Head of caudate nucleus (tissue), 42 donors: ENCODE results near the gene NUDT16.
"Not testable (repeated sequence)": the region's sequence is repeated elsewhere in the genome, so short reads cannot be mapped to it uniquely, and the experiment has no call there.

Source experiments
- DNase-seq, 42 donors: peaks; one replicate each; pipeline versions ENCODE4 v3.0.0 to v3.0.0-alpha.2; 2020 to 2021; ENCODE audit warnings: mixed read lengths in 7 of 42
- intact Hi-C: fragments of 100-400 bp; cut with DNase I; formaldehyde crosslinking; loops from one replicate; pipeline ENCODE4 v1.15.0; 2022

Gene NUDT16

DNA sequence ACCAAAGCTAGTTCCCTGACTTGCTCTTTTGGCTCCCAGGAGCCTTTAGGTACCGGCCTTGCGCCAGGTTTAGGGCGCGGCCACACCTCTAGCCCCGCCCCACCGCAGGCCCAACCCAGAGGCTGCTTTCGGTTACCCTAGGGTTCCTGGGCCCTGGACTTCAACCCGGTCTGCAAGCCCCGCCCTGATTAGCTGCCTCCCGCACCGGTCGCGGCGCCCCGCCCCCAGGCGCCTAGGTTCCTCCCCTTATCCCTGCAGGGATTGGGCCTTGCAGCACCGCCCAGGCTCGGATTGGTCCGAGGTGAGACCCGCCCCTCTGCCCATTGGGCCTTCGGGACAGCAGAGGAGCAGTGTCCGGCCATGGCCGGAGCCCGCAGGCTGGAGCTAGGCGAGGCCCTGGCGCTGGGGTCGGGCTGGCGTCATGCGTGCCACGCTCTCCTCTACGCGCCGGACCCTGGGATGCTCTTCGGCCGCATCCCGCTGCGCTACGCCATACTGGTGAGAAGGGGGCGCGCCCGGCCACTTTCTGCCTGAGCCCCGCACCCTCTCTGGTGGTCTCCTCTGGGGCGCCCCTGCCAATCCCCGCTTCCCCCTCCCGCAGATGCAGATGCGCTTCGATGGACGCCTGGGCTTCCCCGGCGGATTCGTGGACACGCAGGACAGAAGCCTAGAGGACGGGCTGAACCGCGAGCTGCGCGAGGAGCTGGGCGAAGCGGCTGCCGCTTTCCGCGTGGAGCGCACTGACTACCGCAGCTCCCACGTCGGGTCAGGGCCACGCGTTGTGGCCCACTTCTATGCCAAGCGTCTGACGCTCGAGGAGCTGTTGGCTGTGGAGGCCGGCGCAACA lies at the start of gene NUDT16:
TSS of gene NUDT16 (plus strand) at position 330 of the 847 bp plus-strand sequence. CDS start at position 361, 31 bp downstream.
- intact Hi-C loops: loop anchor here (5.0 kb wide), 1 partner anchor 121 kb away; the partner anchor contains the start of gene MRPL3
- DNase-seq: peak; percentile 91 to 99 (median 98)

DNA sequence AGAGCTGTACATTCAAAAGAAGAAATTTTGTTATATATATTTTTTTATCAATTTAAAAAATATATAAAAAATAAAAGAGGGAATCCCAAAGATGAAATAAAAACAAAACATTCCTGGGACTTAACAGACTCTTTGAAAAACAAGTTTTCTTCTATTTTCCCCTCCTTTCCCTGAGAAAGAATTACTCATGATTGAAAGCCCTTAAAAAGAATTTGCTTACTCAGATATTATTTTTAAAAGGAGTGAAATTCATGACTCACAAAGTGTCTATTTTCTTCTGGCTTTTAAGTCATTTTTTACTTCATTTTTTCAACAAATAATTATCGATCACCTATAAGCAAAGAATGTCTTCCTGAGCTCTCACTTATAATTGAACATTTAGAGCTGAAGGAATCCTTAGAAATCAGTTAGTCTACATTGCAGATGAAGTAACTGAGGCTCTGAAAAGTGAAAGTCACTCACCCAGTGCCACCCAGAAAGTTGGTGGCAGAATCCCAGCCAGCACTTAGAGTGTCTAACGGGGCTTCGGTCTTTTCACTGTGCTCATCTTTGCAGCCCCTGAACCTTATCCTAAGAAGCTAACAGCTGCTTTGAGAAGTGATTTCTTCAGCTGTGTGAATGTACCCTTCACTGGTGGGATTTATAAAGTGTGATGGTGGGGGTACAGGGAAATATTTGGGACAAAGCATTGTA lies 42.5 kb upstream of the NUDT16 start:
- intact Hi-C loops: no loop called here
- DNase-seq: no peak

DNA sequence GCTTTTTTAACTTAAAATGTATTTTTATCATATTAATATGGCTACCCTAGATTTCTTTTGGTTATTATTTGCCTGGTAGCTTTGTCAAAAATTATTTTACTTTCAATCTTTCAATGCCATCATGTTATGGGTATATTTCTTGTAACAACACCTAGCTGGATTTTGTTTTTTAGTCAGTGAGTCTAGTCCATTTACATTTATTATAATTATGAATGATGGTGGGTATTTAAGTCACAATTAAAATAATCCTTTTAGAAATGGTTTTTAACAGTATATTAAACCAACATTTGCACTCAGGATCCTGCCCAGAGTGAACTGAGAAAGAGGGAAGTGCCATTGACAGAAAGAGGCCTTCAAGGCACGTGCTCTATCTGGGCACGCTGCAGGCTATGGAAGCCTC lies 39.8 kb upstream of the NUDT16 start:
- DNase-seq: no peak
- intact Hi-C loops: no loop called here

DNA sequence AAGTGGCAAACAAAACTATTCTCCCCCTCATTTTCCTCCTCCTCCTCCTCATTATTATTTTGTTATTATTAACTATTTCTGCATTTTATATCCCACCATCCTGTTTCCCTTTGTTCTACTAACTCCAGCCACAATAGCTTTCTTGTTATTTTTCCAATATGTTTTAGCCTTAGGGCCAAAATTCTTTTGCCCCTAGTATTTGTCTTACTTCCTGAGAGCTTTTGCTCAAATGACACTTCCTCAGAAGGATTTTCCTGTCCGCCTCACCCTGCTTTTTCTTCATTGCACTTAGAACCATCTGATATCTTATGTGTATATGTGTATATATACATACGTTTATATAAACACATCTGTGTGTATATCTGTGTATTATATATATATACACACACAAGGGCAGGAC lies 32.7 kb upstream of the NUDT16 start:
- intact Hi-C loops: no loop called here
- DNase-seq: no peak

DNA sequence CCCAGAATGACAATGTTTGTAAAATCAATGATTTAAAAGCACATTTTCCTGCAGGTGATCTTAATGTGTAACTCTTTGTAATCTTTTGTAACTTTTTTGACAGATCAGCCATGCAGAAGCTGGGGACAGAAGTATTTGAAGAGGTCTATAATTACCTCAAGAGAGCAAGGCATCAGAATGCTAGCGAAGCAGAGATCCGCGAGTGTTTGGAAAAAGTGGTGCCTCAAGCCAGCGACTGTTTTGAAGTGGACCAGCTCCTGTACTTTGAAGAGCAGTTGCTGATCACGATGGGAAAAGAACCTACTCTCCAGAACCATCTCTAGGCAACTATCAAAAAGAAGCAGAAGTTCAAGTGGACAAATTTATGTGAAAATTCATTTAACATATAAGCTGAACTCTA lies 32.1 kb upstream of the NUDT16 start:
- intact Hi-C loops: no loop called here
- DNase-seq: no peak

DNA sequence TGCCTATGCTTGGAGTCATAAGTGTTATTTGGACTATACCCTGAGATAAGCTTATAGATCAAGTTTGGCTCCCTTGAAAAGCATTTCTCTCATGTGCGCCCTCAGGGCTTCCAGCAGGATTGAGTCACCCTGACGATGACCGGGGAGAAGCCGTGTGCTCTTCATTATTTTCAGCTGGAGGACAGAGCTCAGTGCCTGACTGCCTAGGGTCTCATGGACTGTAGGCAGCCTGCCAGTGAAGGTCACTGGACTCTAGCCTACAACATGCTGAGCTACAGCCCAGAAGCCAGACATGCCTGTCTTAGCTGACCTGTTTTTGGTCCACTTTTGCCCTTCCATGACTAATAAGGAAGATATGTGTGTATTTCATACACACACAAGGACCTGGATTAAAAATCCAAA lies 31.6 kb upstream of the NUDT16 start:
- DNase-seq: no peak
- intact Hi-C loops: no loop called here

DNA sequence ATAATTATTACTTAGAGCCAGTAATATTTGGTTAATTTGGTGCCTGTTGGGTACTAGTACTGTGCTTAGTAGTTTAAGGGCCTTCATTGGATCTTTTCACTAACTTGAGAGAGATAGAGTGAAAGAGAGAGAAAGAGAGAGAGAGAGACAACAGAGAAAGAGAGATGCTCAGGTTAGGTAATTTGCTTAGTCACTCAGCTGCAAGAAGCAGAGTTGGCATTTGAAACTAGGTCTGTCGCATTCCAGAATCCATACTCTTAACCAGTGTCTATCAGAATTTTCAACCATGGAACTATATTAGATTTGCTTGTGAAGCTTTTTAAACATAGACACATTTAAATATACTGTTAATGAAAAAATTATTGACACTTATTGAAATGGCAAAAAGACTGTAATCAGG lies 31.1 kb upstream of the NUDT16 start:
- no peak for DNase-seq
- intact Hi-C loops: no loop called here

DNA sequence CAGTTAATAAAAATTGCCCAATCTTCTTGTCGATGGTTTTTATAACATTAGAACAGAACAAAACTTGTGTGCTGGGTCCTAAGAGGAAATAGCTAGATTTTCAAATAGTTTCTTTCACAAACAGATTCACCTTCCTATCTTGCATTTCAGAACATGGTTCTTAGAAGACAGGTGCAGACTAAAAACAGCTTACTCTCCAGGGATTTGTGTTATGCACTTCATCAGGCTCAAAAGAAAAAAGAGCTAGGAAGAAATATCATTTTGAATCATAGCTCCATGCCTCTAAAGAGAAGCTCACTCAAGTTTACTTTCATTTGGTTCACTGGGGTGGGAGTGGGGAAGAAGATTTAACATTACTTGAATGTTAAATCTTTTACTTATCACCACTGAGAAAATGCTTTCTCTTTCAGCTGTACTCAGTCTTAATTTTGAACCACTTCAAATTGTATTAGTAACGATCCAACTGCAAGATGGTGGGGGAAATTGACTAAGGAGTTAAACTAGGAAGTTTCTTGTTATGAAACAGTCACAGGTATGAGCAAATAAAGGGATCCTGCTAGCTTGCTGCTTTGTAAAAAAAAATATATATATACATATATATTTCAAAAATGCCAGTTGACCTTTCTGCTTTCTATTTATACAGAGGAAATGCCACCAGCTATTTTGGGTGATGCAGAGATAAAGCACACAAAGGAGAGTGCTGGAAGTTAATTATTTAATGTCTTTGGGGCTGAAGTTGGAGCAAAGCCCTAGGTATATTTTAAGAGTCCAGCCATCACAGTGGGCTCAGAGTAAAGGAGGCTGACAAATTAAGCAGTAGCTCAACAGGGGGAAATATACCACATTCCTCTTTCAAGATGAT lies 28.3 kb upstream of the NUDT16 start:
- intact Hi-C loops: no loop called here
- no peak for DNase-seq

DNA sequence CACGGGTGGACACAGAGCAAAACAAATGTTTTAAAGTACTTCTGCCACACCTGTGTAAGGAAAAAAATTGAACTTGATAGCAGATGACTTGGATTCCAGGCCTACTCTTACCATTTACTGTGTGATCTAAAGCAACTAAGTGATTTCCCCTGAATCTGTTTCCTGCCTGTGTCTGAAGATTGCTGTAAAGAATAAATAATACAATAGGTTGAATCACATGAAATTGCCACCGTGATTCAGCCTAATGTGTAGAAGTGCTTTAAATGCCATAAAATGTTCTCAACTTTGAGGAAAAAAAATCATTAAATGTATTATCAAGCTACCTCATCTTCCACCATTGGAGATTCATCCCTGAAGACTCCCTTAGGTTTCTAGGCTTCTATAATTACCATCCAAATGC lies 27.6 kb upstream of the NUDT16 start:
- intact Hi-C loops: no loop called here
- DNase-seq: no peak

DNA sequence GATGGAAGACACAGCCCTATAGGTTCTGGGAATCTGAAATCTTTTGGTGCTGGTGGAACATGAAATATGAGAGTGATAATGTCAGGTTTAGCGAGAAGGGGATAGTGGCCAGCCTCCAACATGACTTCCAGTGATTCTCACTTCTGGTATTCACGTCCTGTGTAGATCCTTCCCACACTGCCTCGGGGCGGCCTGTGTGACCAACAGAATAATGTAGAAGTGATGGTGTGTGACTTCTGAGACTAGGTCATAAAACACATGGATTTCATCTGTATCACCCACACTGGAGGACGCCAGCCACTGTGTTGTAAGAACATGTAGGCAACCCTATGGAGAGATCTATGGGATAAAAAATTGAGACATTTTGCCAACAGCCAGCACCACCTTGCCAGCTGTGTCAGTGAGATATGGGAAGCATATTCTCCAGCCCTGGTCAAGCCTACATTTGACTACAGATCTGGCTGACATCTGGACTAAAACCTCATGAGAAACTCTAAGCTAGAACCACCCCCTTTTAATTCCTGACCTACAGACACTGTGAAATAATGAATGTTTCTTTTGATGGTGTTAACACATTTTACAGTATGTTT lies 25.5 kb upstream of the NUDT16 start:
- DNase-seq: no peak
- intact Hi-C loops: no loop called here

DNA sequence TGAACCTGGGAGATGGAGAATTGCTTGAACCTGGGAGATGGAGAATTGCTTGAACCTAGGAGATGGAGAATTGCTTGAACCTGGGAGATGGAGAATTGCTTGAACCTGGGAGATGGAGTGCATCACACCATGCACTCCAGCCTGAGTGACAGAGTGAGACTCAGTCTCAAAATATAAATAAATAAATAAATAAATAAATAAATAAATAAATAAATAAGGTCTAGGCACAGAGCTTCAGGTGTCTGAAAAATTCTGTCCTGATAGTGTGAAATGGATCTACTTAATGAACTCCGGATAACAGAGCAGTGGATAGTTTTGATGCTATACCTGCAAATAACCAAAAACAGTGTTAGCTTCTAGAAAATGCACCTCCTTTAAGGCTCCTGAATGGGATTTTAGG lies 24.3 kb upstream of the NUDT16 start:
- intact Hi-C loops: no loop called here
- no peak for DNase-seq

DNA sequence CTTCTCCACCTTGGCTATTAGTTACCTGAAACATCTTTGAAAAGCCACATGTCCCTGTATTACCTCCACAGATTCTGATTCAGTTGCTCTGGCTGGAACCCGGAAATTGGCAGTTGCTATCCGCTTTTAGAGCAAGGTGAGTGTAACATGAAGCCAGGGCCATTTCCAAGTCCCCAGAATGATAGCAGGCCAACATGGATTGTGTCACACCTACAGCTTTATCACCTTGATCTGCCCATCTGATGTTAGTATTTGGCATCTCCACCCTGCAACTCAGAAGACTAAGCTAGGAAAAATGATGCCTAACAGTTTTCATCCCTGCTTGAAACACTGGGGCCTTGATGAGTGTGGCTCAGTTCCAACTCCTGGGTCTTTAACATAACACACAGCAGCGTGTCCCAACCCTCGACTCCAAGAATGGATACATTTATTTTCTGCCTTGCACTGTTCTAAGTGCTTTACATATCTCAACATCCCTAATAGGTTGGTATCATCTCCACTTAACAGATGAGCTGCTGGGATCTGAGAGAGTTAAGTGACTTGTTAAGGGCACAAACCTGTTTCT lies 21.3 kb upstream of the NUDT16 start:
- intact Hi-C loops: no loop called here
- DNase-seq: no peak

DNA sequence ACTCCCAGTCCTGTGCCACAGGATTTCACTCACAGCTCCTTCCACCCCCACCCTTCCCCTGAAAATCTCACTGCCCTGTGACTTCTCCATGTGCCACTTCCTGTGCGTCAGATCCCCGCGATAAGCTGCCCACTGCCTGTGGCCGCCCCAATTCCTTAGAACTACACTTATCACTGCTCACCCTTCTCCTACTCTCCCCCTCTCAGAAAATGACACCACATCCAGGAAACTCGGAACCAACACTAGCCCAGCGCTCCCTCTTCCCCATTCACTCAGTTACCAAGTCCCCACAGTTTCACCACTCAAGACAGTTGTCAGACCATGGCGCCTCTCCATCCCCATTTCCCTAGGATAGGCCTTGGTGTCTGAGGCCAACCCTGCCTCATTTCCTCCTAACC lies 20.5 kb upstream of the NUDT16 start:
- intact Hi-C loops: not testable (repeated sequence)
- peak in 4 of 42 donors; percentile 14 to 37 (median 28) for DNase-seq

DNA sequence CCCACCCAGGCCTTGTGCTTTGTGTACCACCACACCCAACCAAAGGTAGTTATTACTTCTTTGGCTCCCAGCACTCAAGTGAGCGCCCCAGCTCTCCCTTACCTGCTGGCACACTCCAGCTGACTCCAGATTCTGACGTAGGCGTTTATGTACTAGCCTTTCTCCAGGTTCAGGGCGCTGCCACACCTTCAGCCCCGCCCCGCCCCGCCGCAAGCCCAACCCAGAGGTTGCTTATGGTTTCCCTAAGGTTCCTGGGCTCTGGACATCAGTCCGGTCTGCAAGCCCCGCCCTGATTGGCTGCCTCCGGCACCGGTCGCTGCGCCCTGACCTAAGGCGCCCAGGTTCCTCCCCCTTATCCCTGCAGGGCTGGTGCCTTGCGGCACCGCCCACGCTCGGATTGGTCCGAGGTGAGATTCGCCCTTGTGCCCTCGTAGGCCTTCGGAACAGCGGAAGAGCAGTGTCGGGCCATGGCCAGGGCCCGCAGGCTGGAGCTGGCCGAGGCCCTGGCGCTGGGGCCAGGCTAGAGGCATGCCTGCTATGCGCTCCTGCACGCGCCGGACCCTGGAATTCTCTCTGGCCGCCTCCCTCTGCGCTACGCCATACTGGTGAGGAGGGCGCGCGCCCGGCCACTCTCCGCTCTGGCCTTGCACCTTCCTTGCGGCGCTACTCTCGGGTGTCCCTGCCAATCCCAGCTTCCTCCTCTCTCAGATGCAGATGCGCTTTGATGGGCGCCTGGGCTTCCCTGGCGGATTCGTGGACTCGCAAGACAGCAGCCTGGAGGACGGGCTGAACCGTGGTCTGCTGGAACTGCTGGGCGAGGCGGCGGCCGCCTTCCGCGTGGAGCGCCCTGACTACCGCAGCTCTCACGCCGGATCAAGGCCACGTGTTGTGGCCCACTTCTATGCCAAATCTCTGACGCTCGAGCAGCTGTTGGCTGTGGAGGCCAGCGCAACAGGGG lies 19.8 kb upstream of the NUDT16 start:
- peak in 38 of 42 donors; percentile 5 to 75 (median 37) for DNase-seq
- intact Hi-C loops: no loop called here

DNA sequence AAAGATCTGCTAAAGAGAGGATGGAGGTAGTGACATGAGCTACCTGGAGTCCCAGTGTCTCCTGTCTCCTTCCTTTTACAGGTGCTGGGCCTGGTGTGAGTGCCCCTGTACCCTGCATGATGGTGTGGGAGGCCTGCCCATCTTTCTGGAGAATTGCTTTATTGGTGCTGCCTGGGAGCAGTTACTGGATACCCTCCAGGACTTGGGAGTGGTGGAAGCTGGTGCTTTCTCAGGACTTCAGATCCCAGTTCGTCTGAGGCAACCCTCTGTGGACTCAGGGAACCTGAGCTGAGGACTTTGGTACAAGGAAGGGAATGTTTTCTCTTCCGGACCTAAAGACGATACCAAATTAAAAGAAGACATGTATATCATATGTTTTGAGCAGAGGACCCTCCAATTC lies 18.3 kb upstream of the NUDT16 start:
- intact Hi-C loops: no loop called here
- no peak for DNase-seq

DNA sequence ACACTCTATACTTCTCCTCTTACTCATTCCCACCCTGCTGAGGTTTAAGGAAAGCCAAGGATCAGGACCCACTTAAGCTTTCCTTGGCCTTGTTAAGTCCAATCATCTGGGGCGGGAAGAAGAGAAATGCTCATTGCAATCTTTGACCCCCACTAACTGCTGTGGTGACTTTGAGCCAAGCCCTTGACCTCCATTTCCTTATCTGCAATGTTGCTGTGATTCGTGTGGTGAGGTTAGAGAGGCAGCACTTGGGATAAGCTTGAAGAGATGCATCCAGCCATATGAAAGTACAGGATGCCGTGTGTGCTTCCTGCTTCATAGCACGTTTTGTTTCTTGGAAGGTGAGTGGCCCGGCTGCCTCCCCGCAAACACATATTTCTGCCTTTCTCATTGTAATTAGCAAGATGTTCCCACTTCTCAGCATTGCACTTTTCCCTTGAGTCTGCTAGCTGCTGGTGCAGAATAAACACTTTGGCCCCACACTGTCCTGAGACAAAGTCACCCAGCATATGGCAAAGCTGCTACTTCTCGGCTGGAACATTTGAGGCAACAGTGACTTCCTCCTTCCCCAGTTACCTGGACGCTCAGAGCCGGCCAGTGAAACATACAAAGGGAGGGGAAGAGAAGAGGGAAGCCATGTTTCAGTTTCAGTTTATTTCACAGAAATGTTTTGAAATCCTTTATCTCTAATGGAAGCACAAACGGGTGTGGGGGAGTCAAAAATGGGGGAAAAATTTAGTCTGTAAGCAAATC lies 10.5 kb upstream of the NUDT16 start:
- DNase-seq: peak in 1 of 42 donors; percentile 28
- intact Hi-C loops: no loop called here

DNA sequence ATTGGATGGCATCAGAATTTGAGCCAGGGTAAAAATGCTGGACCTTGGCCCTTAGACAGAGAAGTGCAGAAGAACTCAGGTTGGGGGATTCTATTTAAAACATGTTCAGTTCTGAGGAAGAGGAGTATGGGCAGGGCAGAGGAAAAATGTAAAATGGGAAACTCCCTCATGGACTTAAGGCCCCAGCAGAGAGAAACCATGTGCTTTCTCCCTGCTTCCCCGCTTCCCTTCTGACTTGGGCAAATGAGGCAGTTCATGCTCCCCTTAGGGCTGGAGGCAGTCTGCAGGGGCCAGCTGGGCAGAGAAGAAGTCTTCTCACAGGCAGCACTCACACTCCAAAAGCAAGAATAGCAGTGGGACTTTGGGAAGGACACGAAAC lies 9.9 kb upstream of the NUDT16 start:
- intact Hi-C loops: no loop called here
- DNase-seq: peak in 1 of 42 donors; percentile 34
